ENCODE results near the gene C1orf52. TPM values are rescaled to one million over a fixed set of nuclear protein-coding genes. Genes with fewer than 3 reads are reported as not detected.

Gene C1orf52
- total RNA-seq, 1 donor from 2014 or later: 55.8 TPM

- Mint-ChIP-seq H3K9me3 (peaks cover 3% of the 10 kb centered on the region), H3K4me1 (no peaks in the 10 kb centered on the region), H3K27me3 (ENCODE audit: insufficient read depth, low read depth) (no peaks in the 10 kb centered on the region), H3K4me3 (no peak overlapping the region), H3K36me3 (no peaks in the 10 kb centered on the region), H3K27ac (no peak overlapping the region)
- no peaks in the 10 kb centered on the region for H3F3A ChIP-seq (ENCODE audit: low read depth)
- TF ChIP-seq EZH2phosphoT487 (IDR thresholded peaks at IDR 0.05) (no peak), CTCF (IDR thresholded peaks at IDR 0.05) (no peak)
- no peaks in the 10 kb centered on the region for H4K20me1 ChIP-seq (ENCODE audit: low read depth)
- no peak overlapping the region for H2AFZ ChIP-seq (replicated peaks)
- no peaks in the 10 kb centered on the region for H3K79me2 ChIP-seq (ENCODE audit: low read depth)
- no peaks in the 10 kb centered on the region for H3K27me3 ChIP-seq
- H3K4me2 ChIP-seq: no peak overlapping the region
- no peaks in the 10 kb centered on the region for H3K4me1 ChIP-seq
- H3K9ac ChIP-seq: no peak overlapping the region
- H3K4me3 ChIP-seq: no peak overlapping the region
- H3K9me3 ChIP-seq (ENCODE audit: low read depth): no peaks in the 10 kb centered on the region
- no peaks in the 10 kb centered on the region for H3K36me3 ChIP-seq
- H3K27ac ChIP-seq: no peak overlapping the region
- DNase-seq (ENCODE audit: low spot score): no peak
Measured at GRCh38 chr1:85214654-85215053, 44.8 kb downstream of the C1orf52 start.

- Histone ChIP-seq H3K4me3 (no peak overlapping the region), H3K27ac (no peak overlapping the region), H3K4me2 (no peak overlapping the region), H3K9ac (no peak overlapping the region), H3K27me3 (no peaks in the 10 kb centered on the region), H3K4me1 (no peaks in the 10 kb centered on the region), H3K9me3 (ENCODE audit: low read depth) (no peaks in the 10 kb centered on the region), H2AFZ (replicated peaks) (no peak overlapping the region), H3K36me3 (no peaks in the 10 kb centered on the region), H3F3A (ENCODE audit: low read depth) (no peaks in the 10 kb centered on the region), H4K20me1 (ENCODE audit: low read depth) (no peaks in the 10 kb centered on the region), H3K79me2 (ENCODE audit: low read depth) (no peaks in the 10 kb centered on the region)
- H3K27ac Mint-ChIP-seq: no peak overlapping the region
- no peaks in the 10 kb centered on the region for H3K9me3 Mint-ChIP-seq
- H3K4me3 Mint-ChIP-seq: no peak overlapping the region
- TF ChIP-seq CTCF (IDR thresholded peaks at IDR 0.05) (no peak), EZH2phosphoT487 (IDR thresholded peaks at IDR 0.05) (no peak), EZH2 (IDR thresholded peaks at IDR 0.05) (no peak)
- no peaks in the 10 kb centered on the region for H3K4me1 Mint-ChIP-seq
- H3K27me3 Mint-ChIP-seq (ENCODE audit: insufficient read depth, low read depth): peaks cover 7% of the 10 kb centered on the region
- DNase-seq (ENCODE audit: low spot score): no peak
- H3K36me3 Mint-ChIP-seq: no peaks in the 10 kb centered on the region
Measured at GRCh38 chr1:85208488-85208887, 51.0 kb downstream of the C1orf52 start.

- TF ChIP-seq EZH2phosphoT487 (IDR thresholded peaks at IDR 0.05) (no peak), CTCF (IDR thresholded peaks at IDR 0.05) (no peak), EZH2 (IDR thresholded peaks at IDR 0.05) (no peak)
- Histone ChIP-seq H2AFZ (replicated peaks) (no peak overlapping the region), H4K20me1 (ENCODE audit: low read depth) (peaks cover 13% of the 10 kb centered on the region), H3K9me3 (ENCODE audit: low read depth) (no peaks in the 10 kb centered on the region), H3K9ac (no peak overlapping the region), H3K27me3 (peaks cover 14% of the 10 kb centered on the region), H3K27ac (no peak overlapping the region), H3F3A (ENCODE audit: low read depth) (peaks cover 27% of the 10 kb centered on the region), H3K4me2 (no peak overlapping the region), H3K79me2 (ENCODE audit: low read depth) (peaks cover 19% of the 10 kb centered on the region), H3K4me1 (peaks cover 15% of the 10 kb centered on the region), H3K36me3 (no peaks in the 10 kb centered on the region), H3K4me3 (no peak overlapping the region)
- no peak for DNase-seq (ENCODE audit: low spot score)
- Mint-ChIP-seq H3K36me3 (no peaks in the 10 kb centered on the region), H3K27me3 (ENCODE audit: insufficient read depth, low read depth) (peaks cover 12% of the 10 kb centered on the region), H3K4me1 (peaks cover 21% of the 10 kb centered on the region), H3K27ac (no peak overlapping the region), H3K9me3 (no peaks in the 10 kb centered on the region), H3K4me3 (no peak overlapping the region)
Measured at GRCh38 chr1:85203573-85204171, 55.8 kb downstream of the C1orf52 start.
